Measurements from ENCODE around the gene GATA5.

Gene GATA5

GRCh38 chr20:62424249-62425107 is 51.3 kb downstream of the GATA5 start:
- no peak for DNase-seq (ENCODE audit: extremely low read depth, low read depth)
- no peak for TF ChIP-seq CTCF (IDR thresholded peaks at IDR 0.05; ENCODE audit: low read depth, low read length)

- DNase-seq (ENCODE audit: extremely low read depth, low read depth) = no peak
Observed at GRCh38 chr20:62423326-62423706, 52.5 kb downstream of the GATA5 start.

GRCh38 chr20:62422636-62423325 is 53.0 kb downstream of the GATA5 start:
- TF ChIP-seq CTCF (IDR thresholded peaks at IDR 0.05; ENCODE audit: low read depth, low read length) = no peak
- DNase-seq (ENCODE audit: extremely low read depth, low read depth) = no peak

More at GRCh38 chr20:62423326-62423706, 52.5 kb downstream of the GATA5 start:
- TF ChIP-seq CTCF (IDR thresholded peaks at IDR 0.05; ENCODE audit: low read depth, low read length) = no peak

GRCh38 chr20:62421716-62421990 is 54.1 kb downstream of the GATA5 start:
- no peak for DNase-seq (ENCODE audit: extremely low read depth, low read depth)
- no peak for TF ChIP-seq CTCF (IDR thresholded peaks at IDR 0.05; ENCODE audit: low read depth, low read length)

GRCh38 chr20:62420846-62421715 is 54.7 kb downstream of the GATA5 start:
- no peak for TF ChIP-seq CTCF (IDR thresholded peaks at IDR 0.05; ENCODE audit: low read depth, low read length)

GRCh38 chr20:62419759-62420158 is 56.0 kb downstream of the GATA5 start:
- DNase-seq (ENCODE audit: extremely low read depth, low read depth) = no peak
- TF ChIP-seq CTCF (IDR thresholded peaks at IDR 0.05; ENCODE audit: low read depth, low read length) = no peak

More at GRCh38 chr20:62420846-62421715, 54.7 kb downstream of the GATA5 start:
- DNase-seq (ENCODE audit: extremely low read depth, low read depth) = no peak

Data from AG09319 (cell line).